AG04450 (cell line): ENCODE results near the gene RACK1. TPM values are rescaled to one million over a fixed set of nuclear protein-coding genes. Genes with fewer than 3 reads are reported as not detected.

Experiments used
- CTCF ChIA-PET: fragments of 300-600, 350-600 bp; formaldehyde crosslinking; extraction: SDS; loops from one replicate; lab custom pipeline; 2022; ENCODE audit warnings: antibody characterized with exemption, inconsistent platforms; lab: Charles Lee
- POLR2A ChIA-PET: fragments of 350-600 bp; formaldehyde crosslinking; extraction: SDS; loops from one replicate; lab custom pipeline; 2021; ENCODE audit warnings: antibody characterized with exemption, inconsistent platforms; lab: Yijun Ruan, JAX
- DNase-seq: peaks from one replicate; pipeline ENCODE4 v3.0.0-alpha.2; 2011; ENCODE audit warnings: low read depth, low spot score
- H3K27ac ChIP-seq: one replicate; pipeline ENCODE4 v1.5.1; 2012; ENCODE audit warnings: low read depth, low read length, control low read depth
- H3K27me3 ChIP-seq: one replicate; pipeline ENCODE4 v1.6.0; 2012; ENCODE audit warnings: low read length; ENCODE audit not compliant: control insufficient read depth, insufficient read depth
- H3K4me3 ChIP-seq: 2 replicates; pipeline ENCODE4 v1.5.1; 2011; ENCODE audit warnings: mild to moderate bottlenecking, low read depth, low read length, control low read depth
- H3K9me3 ChIP-seq: 2 replicates; pipeline ENCODE4 v1.5.1; 2012; ENCODE audit warnings: low read length; ENCODE audit not compliant: control insufficient read depth, insufficient read depth
- polyA plus RNA-seq: library from polyadenylated mRNA; depleted of rRNA; stranded (reverse); fragments of >200 nt; gene quantifications from 2 replicates; pipeline ENCODE4 v1.2.3, GENCODE V29; 2011
- TF ChIP-seq, protein P1 (sequence below): IDR thresholded peaks from 2 replicates; pipeline ENCODE4 v1.5.1; 2011; ENCODE audit warnings: low read depth, low read length, control low read depth, inconsistent platforms

RACK1 gene
- polyA plus RNA-seq, 1 experiment, result 4,422 TPM

DNA sequence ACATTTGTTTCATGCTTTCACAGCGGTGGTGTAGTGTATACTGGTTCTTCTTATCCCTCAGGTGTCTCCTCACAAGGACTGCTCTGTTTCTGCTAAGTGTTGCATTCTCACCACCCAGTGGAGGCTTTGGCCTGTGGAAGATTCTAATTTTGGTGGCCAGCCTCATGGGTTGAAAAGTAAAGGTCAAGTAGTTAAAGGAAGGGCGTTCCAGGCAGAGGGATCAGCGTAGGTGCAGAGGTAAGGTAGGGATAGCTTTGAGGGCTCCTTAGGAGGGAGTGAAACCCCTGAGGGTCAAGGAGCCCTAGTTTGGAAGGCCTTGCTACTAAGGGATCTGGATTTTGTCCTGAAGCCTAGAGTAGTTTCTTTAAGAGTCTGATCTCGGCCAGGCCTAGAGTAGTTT lies 4.6 kb upstream of the RACK1 start:
- TF ChIP-seq, protein P1, sequence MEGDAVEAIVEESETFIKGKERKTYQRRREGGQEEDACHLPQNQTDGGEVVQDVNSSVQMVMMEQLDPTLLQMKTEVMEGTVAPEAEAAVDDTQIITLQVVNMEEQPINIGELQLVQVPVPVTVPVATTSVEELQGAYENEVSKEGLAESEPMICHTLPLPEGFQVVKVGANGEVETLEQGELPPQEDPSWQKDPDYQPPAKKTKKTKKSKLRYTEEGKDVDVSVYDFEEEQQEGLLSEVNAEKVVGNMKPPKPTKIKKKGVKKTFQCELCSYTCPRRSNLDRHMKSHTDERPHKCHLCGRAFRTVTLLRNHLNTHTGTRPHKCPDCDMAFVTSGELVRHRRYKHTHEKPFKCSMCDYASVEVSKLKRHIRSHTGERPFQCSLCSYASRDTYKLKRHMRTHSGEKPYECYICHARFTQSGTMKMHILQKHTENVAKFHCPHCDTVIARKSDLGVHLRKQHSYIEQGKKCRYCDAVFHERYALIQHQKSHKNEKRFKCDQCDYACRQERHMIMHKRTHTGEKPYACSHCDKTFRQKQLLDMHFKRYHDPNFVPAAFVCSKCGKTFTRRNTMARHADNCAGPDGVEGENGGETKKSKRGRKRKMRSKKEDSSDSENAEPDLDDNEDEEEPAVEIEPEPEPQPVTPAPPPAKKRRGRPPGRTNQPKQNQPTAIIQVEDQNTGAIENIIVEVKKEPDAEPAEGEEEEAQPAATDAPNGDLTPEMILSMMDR, result no peak
- Histone ChIP-seq H3K27me3 (no peaks in the 10 kb centered on the region), H3K4me3 (peak overlapping the region; percentile 91), H3K9me3 (no peaks in the 10 kb centered on the region; the same call in 1 of the 2 replicates), H3K27ac (no peak overlapping the region)
- ChIA-PET POLR2A (no interaction called here), CTCF (no interaction called here)
- no peak for DNase-seq

DNA sequence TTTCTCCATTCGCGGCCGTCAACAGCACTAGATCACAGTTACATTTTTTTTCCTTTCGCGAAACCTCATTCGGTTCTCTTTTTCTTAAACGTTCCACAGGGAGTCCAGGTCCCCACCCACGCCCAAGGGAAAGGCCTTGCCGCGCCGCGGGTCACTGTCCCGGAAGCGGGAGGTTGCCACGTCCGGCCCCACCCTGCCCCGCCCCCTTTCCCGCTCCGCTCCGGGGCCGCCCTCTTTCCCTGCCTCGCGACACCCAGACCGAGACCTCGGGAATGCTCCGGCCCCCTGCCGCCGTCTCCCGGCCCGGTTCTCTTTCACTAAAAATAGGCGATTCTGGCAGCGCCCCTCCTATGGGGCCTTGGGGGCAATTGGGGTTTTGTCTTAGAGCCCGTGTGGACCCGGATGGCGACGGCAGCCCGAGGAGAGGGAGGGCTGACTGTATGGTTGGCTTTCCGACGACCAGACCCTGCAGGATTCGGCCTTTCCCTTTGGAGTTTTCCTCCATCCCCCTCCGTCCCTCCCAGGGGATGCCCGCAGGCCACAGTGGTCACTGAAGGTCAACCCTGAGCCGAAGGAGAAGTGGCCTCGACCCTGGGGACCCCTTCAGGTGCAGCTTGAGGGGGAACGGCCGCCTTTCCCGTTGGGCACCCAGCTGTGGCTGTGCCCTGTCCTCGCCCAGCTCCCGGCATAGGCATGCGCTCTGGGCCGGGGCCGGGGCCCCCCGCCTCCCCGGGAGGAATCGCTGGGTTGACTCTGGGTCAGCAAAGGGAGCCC lies 2.8 kb upstream of the RACK1 start:
- no peaks in the 10 kb centered on the region for H3K27me3 ChIP-seq
- ChIA-PET CTCF (no interaction called here), POLR2A (interaction anchor here (1.0 kb wide), 1 partner anchor 15 kb away, joined by 10 read pairs; no protein-coding TSS in a partner anchor)
- peak overlapping the region; percentile 91 for H3K4me3 ChIP-seq
- peak; percentile 54 for DNase-seq
- peak overlapping the region; percentile 96 for H3K27ac ChIP-seq
- no peaks in the 10 kb centered on the region; the same call in 1 of the 2 replicates for H3K9me3 ChIP-seq
- TF ChIP-seq, protein P1, result no peak

DNA sequence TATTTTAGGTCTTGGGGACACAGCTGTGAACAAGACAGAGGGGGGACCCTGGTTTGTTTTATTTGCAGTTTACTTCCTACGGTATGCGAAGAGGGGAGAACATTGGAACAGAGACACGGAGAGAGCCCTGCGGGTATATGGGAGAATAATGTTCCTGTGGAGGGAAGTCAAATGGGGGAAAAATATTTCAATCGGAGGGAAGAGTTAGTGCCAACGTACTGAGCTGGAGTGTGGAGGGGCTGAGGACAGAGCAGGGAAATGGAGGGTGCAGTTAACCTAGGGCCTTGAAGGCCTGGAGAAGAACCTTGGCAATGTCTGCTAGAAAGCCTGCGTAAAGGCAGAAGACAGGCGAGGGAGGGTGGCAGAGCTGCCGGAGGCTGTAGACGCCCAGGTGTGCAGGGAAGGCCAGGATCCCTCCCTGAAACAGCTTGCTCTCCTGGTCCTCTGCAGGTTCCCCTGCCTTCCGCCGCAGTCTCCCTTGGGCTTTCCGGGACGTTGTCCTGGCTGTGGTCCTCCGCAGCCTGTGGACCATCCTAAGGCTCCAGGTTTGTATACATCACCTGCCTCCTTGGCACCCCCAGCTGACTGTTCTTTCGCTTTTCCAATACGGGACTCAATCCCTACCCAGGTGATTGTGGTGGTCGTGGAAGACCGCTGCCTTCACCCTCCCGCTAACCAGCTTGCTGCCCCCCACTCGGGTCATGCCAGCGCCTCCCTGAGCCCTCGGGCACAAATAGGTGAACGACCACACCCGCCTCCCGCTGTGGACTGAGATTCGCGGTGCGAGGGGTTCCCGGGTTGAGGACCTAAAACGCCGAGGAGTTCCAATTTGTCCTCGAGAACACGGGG lies 1.9 kb upstream of the RACK1 start:
- POLR2A ChIA-PET, result interaction anchor here (1.2 kb wide), 1 partner anchor 22 kb away, joined by 4 read pairs; no protein-coding TSS in a partner anchor
- TF ChIP-seq, protein P1, result no peak
- H3K4me3 ChIP-seq, result peak overlapping the region; percentile 91
- H3K27ac ChIP-seq, result peak overlapping the region; percentile 96
- no peak for DNase-seq
- no peaks in the 10 kb centered on the region for H3K27me3 ChIP-seq
- CTCF ChIA-PET, result no interaction called here
- no peaks in the 10 kb centered on the region; the same call in 1 of the 2 replicates for H3K9me3 ChIP-seq

DNA sequence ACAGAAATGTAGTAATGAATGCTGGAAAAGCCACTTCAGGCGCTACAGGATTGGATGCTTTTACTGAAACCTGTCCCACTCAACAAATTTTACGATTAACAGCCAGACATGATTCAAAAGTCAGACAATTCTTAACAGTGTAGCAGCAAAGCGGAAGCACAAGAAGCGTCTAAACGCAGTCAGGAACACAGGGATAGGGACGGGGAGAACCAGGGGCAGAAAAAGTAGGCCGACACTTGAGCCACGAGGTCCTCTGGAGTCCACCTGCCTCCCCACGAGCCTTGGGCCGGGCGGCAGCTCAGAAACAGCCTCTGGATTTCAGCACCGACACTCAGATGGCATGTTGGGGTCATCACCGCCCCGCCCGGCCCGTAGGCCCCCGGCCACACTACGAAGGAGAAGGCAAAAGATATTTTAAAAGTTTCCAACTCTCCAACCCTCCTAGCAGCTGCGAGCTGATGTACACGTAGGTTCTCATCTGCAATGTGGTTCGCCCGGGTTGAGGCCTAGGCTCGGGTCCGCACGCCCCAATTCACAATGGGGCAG lies 615 bp downstream of the RACK1 start:
- Histone ChIP-seq H3K27ac (peak overlapping the region; percentile 94), H3K4me3 (peak overlapping the region; percentile 98), H3K27me3 (no peaks in the 10 kb centered on the region), H3K9me3 (no peaks in the 10 kb centered on the region; the same call in 1 of the 2 replicates)
- DNase-seq, result no peak
- TF ChIP-seq, protein P1, result no peak
- CTCF ChIA-PET, result no interaction called here
- POLR2A ChIA-PET, result interaction anchor here (0.6 to 2.3 kb wide), 3 partner anchors 14 to 412 kb away, joined by 3 to 24 read pairs (median 3); partner anchors contain the start of gene TRIM41
